HEK293 (cell line): ENCODE results near the gene ERCC6.

ENCODE experiments used
- CTCF ChIA-PET: fragments of 350-600 bp; formaldehyde crosslinking; extraction: SDS; loops from one replicate; lab custom pipeline; 2021; ENCODE audit warnings: antibody characterized with exemption; lab: Yijun Ruan, JAX
- POLR2A ChIA-PET: fragments of 300-600 bp; formaldehyde crosslinking; extraction: SDS; loops from one replicate; lab custom pipeline; 2020; ENCODE audit warnings: antibody characterized with exemption, inconsistent platforms; lab: Yijun Ruan, JAX
- H3K27ac ChIP-seq: fragments of 200-500 bp; sonication (Bioruptor generic); 2 replicates; pipeline ENCODE4 v1.5.1; 2014; ENCODE audit warnings: low read depth, low read length, control low read depth, inconsistent platforms; ENCODE audit errors: extremely low read depth
- H3K36me3 ChIP-seq, 2 experiments: fragments of 200-500 bp in 1 of 2; sonication (Bioruptor generic) in 1 of 2; 1 replicate in 1 of 2; 2 replicates in 1 of 2; pipeline ENCODE4 v1.5.1; 2014 to 2017; ENCODE audit warnings: inconsistent platforms in 2 of 2, low read length in 2 of 2; ENCODE audit not compliant: control insufficient read depth in 2 of 2, insufficient read depth in 1 of 2
- H3K4me1 ChIP-seq: fragments of 200-500 bp; sonication (Bioruptor generic); 2 replicates; pipeline ENCODE4 v1.5.1; 2014; ENCODE audit warnings: mild to moderate bottlenecking, low read length, inconsistent platforms; ENCODE audit not compliant: control insufficient read depth, insufficient read depth
- H3K4me3 ChIP-seq: 2 replicates; pipeline ENCODE4 v1.5.1; 2011; ENCODE audit warnings: low read depth, mild to moderate bottlenecking, control low read depth, low read length, moderate library complexity
- H3K9me3 ChIP-seq: fragments of 200-500 bp; sonication (Bioruptor generic); 2 replicates; pipeline ENCODE4 v1.5.1; 2014; ENCODE audit warnings: low read depth, low read length, inconsistent platforms; ENCODE audit not compliant: control insufficient read depth, insufficient read depth
- CTCF ChIP-seq: fragments of 450-650 bp; formaldehyde crosslinking; IDR thresholded peaks from 2 replicates; pipeline ENCODE4 v1.5.1; 2016; ENCODE audit warnings: missing biosample characterization, missing genetic modification characterization
- KLF16 ChIP-seq: fragments of 450-650 bp; formaldehyde crosslinking; IDR thresholded peaks from 2 replicates; pipeline ENCODE4 v1.5.1; 2017; ENCODE audit warnings: missing biosample characterization, missing genetic modification characterization
- SETDB1 ChIP-seq: IDR thresholded peaks from one replicate; pipeline ENCODE4 v1.6.1; 2017; ENCODE audit warnings: mild to moderate bottlenecking, low read length, moderate library complexity, mixed read lengths; ENCODE audit not compliant: insufficient read length
- ZBTB1 ChIP-seq: fragments of 450-650 bp; formaldehyde crosslinking; IDR thresholded peaks from 2 replicates; pipeline ENCODE4 v1.5.1; 2016; ENCODE audit warnings: missing biosample characterization, missing genetic modification characterization
- ZBTB17 ChIP-seq: fragments of 450-650 bp; formaldehyde crosslinking; IDR thresholded peaks from 2 replicates; pipeline ENCODE4 v1.5.1; 2016; ENCODE audit warnings: missing biosample characterization, missing genetic modification characterization
- ZBTB20 ChIP-seq: fragments of 450-650 bp; formaldehyde crosslinking; IDR thresholded peaks from 2 replicates; pipeline ENCODE4 v1.5.1; 2016; ENCODE audit warnings: missing biosample characterization, missing genetic modification characterization
- ZBTB21 ChIP-seq: fragments of 450-650 bp; formaldehyde crosslinking; IDR thresholded peaks from 2 replicates; pipeline ENCODE4 v1.5.1; 2017; ENCODE audit warnings: missing biosample characterization, missing genetic modification characterization
- ZBTB49 ChIP-seq: fragments of 450-650 bp; formaldehyde crosslinking; IDR thresholded peaks from 2 replicates; pipeline ENCODE4 v1.5.1; 2016; ENCODE audit warnings: missing biosample characterization, missing genetic modification characterization, low read depth
- ZBTB7A ChIP-seq: fragments of 450-650 bp; formaldehyde crosslinking; IDR thresholded peaks from 2 replicates; pipeline ENCODE4 v1.5.1; 2016; ENCODE audit warnings: low read depth, missing biosample characterization, missing genetic modification characterization
- ZFHX2 ChIP-seq: fragments of 450-650 bp; formaldehyde crosslinking; conservative IDR thresholded peaks from 2 replicates; pipeline ENCODE4 v1.5.1; 2016; ENCODE audit warnings: missing biosample characterization, missing genetic modification characterization
- ZFP37 ChIP-seq: fragments of 450-650 bp; formaldehyde crosslinking; IDR thresholded peaks from 2 replicates; pipeline ENCODE4 v1.5.1; 2016; ENCODE audit warnings: missing biosample characterization, missing genetic modification characterization
- ZFP69B ChIP-seq: fragments of 450-650 bp; formaldehyde crosslinking; IDR thresholded peaks from 2 replicates; pipeline ENCODE4 v1.5.1; 2016; ENCODE audit warnings: missing biosample characterization, missing genetic modification characterization
- ZIC2 ChIP-seq: fragments of 450-650 bp; formaldehyde crosslinking; IDR thresholded peaks from 2 replicates; pipeline ENCODE4 v1.5.1; 2016; ENCODE audit warnings: missing biosample characterization, missing genetic modification characterization
- ZNF121 ChIP-seq: fragments of 450-650 bp; formaldehyde crosslinking; IDR thresholded peaks from 2 replicates; pipeline ENCODE4 v1.5.1; 2016; ENCODE audit warnings: missing biosample characterization, missing genetic modification characterization
- ZNF138 ChIP-seq: fragments of 450-650 bp; formaldehyde crosslinking; IDR thresholded peaks from 2 replicates; pipeline ENCODE4 v1.5.1; 2016; ENCODE audit warnings: missing biosample characterization, missing genetic modification characterization, borderline replicate concordance
- ZNF140 ChIP-seq: fragments of 450-650 bp; formaldehyde crosslinking; IDR thresholded peaks from 2 replicates; pipeline ENCODE4 v1.5.1; 2016; ENCODE audit warnings: missing biosample characterization, missing genetic modification characterization
- ZNF169 ChIP-seq: fragments of 450-650 bp; formaldehyde crosslinking; IDR thresholded peaks from 2 replicates; pipeline ENCODE4 v1.5.1; 2016; ENCODE audit warnings: missing biosample characterization, missing genetic modification characterization
- ZNF416 ChIP-seq: fragments of 450-650 bp; formaldehyde crosslinking; IDR thresholded peaks from 2 replicates; pipeline ENCODE4 v1.5.1; 2016; ENCODE audit warnings: missing biosample characterization, missing genetic modification characterization
- ZNF48 ChIP-seq: fragments of 450-650 bp; formaldehyde crosslinking; IDR thresholded peaks from 2 replicates; pipeline ENCODE4 v1.5.1; 2016; ENCODE audit warnings: missing biosample characterization, missing genetic modification characterization
- ZNF518A ChIP-seq: fragments of 450-650 bp; formaldehyde crosslinking; conservative IDR thresholded peaks from 2 replicates; pipeline ENCODE4 v1.5.1; 2016; ENCODE audit warnings: low read depth, missing biosample characterization, missing genetic modification characterization
- ZNF529 ChIP-seq: fragments of 450-650 bp; formaldehyde crosslinking; IDR thresholded peaks from 2 replicates; pipeline ENCODE4 v1.5.1; 2017; ENCODE audit warnings: missing genetic modification characterization, missing biosample characterization; ENCODE audit not compliant: insufficient replicate concordance
- ZNF549 ChIP-seq: fragments of 450-650 bp; IDR thresholded peaks from 2 replicates; pipeline ENCODE4 v1.5.1; 2018; ENCODE audit warnings: missing biosample characterization, missing genetic modification characterization, mild to moderate bottlenecking, inconsistent platforms, moderate library complexity
- ZNF701 ChIP-seq: fragments of 450-650 bp; formaldehyde crosslinking; IDR thresholded peaks from 2 replicates; pipeline ENCODE4 v1.5.1; 2016; ENCODE audit warnings: missing biosample characterization, missing genetic modification characterization
- TF ChIP-seq, protein P1 (sequence below): fragments of 450-650 bp; IDR thresholded peaks from 2 replicates; pipeline ENCODE4 v1.5.1; 2018; ENCODE audit warnings: missing biosample characterization, missing genetic modification characterization

Gene ERCC6

GRCh38 chr10:49564461-49565009, 25.6 kb upstream of the ERCC6 start:
- H3K4me1 ChIP-seq = no peaks in the 10 kb centered on the region
- no peaks in the 10 kb centered on the region for H3K36me3 ChIP-seq
- H3K27ac ChIP-seq = no peak overlapping the region
- CTCF ChIA-PET = interaction anchor here (0.6 to 1.9 kb wide), 3 partner anchors 29 to 908 kb away, joined by 3 to 9 read pairs (median 3); no protein-coding TSS in a partner anchor
- H3K9me3 ChIP-seq = no peaks in the 10 kb centered on the region
- H3K4me3 ChIP-seq = no peak overlapping the region
- TF ChIP-seq ZBTB49 (tag by site-specific recombination) (no peak), ZBTB1 (tag by site-specific recombination) (no peak), ZNF518A (tag by site-specific recombination) (no peak), ZNF701 (tag by site-specific recombination) (no peak), ZNF138 (tag by site-specific recombination) (no peak), ZFP69B (tag by site-specific recombination) (no peak), ZBTB20 (tag by site-specific recombination) (no peak), ZFP37 (tag by site-specific recombination) (no peak), ZIC2 (tag by site-specific recombination) (no peak), ZBTB7A (tag by site-specific recombination) (no peak)
- POLR2A ChIA-PET = interaction anchor here (1.5 kb wide), 1 partner anchor 26 kb away, joined by 3 read pairs; the partner anchor contains the start of gene ERCC6

DNA sequence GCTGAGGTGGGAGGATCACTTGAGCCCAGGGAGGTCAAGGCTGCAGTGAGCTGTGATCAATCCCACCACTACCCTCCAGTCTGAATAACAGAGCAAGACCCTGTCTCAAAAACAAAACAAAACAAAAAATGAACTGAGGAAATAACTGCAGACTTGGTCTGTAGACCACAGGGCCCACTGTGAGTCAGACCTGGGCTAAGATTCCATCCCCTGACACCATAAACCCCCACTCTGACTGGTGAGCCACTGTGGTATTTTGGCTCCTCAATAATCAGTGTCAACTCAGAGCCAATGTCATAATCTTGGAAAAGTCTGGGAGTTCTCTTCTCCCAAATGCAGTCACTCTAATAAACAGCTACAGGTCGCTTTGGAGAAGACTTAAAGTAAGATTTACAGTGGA, 24.0 kb upstream of the ERCC6 start:
- Histone ChIP-seq H3K4me1 (no peaks in the 10 kb centered on the region), H3K36me3 (no peaks in the 10 kb centered on the region), H3K9me3 (no peaks in the 10 kb centered on the region), H3K4me3 (no peak overlapping the region), H3K27ac (no peak overlapping the region)
- CTCF ChIA-PET = interaction anchor here (1.0 to 1.9 kb wide), 2 partner anchors 24 to 30 kb away, joined by 3 to 9 read pairs; partner anchors contain the start of gene ERCC6
- POLR2A ChIA-PET = no interaction called here
- TF ChIP-seq ZFHX2 (tag by site-specific recombination) (no peak), ZNF416 (no peak), ZNF140 (no peak), ZBTB17 (tag by site-specific recombination) (no peak), ZNF549 (no peak), ZBTB21 (no peak), ZNF529 (tag by site-specific recombination) (no peak), ZNF121 (tag by site-specific recombination) (no peak), CTCF (tag by site-specific recombination) (no peak), KLF16 (tag by site-specific recombination) (no peak), SETDB1 (no peak), ZNF48 (tag by site-specific recombination) (no peak), ZNF169 (no peak)
- TF ChIP-seq, protein P1, sequence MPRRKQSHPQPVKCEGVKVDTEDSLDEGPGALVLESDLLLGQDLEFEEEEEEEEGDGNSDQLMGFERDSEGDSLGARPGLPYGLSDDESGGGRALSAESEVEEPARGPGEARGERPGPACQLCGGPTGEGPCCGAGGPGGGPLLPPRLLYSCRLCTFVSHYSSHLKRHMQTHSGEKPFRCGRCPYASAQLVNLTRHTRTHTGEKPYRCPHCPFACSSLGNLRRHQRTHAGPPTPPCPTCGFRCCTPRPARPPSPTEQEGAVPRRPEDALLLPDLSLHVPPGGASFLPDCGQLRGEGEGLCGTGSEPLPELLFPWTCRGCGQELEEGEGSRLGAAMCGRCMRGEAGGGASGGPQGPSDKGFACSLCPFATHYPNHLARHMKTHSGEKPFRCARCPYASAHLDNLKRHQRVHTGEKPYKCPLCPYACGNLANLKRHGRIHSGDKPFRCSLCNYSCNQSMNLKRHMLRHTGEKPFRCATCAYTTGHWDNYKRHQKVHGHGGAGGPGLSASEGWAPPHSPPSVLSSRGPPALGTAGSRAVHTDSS = no peak
